Activated CD8-positive, alpha-beta T cell treated with anti-CD3 and anti-CD28 coated beads for 36 hours (primary cell): ENCODE measurements around the gene SLC51B. TPM values are rescaled to one million over a fixed set of nuclear protein-coding genes. Genes with fewer than 3 reads are reported as not detected.

Experiments
- ATAC-seq: fragments of 200-7000 bp; cut with Tn5 transposase; one replicate; pipeline ENCODE4 v1.10.0; 2021; ENCODE audit warnings: mild to moderate bottlenecking, moderate library complexity
- CTCF ChIA-PET: fragments of 350-600 bp; sonication (Branson Sonifier 250); formaldehyde crosslinking; loops from one replicate; lab custom pipeline; 2021; ENCODE audit warnings: antibody characterized with exemption; lab: Charles Lee
- POLR2A ChIA-PET: fragments of 350-600 bp; sonication (Branson Sonifier 250); formaldehyde crosslinking; loops from one replicate; lab custom pipeline; 2021; ENCODE audit warnings: antibody characterized with exemption; lab: Charles Lee
- DNase-seq: peaks from one replicate; pipeline ENCODE4 v3.0.0-alpha.2; 2020
- H3K27ac Mint-ChIP-seq: one replicate; pipeline ENCODE4 v1.8.0; 2021; ENCODE audit warnings: mild to moderate bottlenecking, mixed read lengths
- H3K27me3 Mint-ChIP-seq: one replicate; pipeline ENCODE4 v1.8.0; 2021; ENCODE audit warnings: mixed read lengths
- H3K36me3 Mint-ChIP-seq: one replicate; pipeline ENCODE4 v1.8.0; 2021; ENCODE audit warnings: low read depth, mixed read lengths
- H3K4me1 Mint-ChIP-seq: one replicate; pipeline ENCODE4 v1.8.0; 2021; ENCODE audit warnings: low read depth, mixed read lengths
- H3K4me3 Mint-ChIP-seq: one replicate; pipeline ENCODE4 v1.8.0; 2021; ENCODE audit warnings: mild to moderate bottlenecking, moderate library complexity, mixed read lengths
- H3K9me3 Mint-ChIP-seq: one replicate; pipeline ENCODE4 v1.8.0; 2021; ENCODE audit warnings: mixed read lengths
- CTCF ChIP-seq: fragments of 200-600 bp; IDR thresholded peaks from one replicate; pipeline ENCODE4 v1.8.0; 2022; ENCODE audit warnings: antibody characterized with exemption, mild to moderate bottlenecking
- intact Hi-C: fragments of 100-400 bp; cut with micrococcal nuclease; formaldehyde crosslinking; loops from one replicate; pipeline ENCODE4 v1.10.0; 2022
- total RNA-seq, 2 experiments: library from RNA; stranded (reverse); gene quantifications; one replicate each; pipeline ENCODE4 v1.2.3, GENCODE V29; 2021

SLC51B gene
- total RNA-seq, 2 experiments from 2014 or later: not detected

GRCh38 chr15:65095011-65095746, 50.0 kb downstream of the SLC51B start:
- H3K4me1 Mint-ChIP-seq: no peaks in the 10 kb centered on the region
- no peaks in the 10 kb centered on the region for H3K9me3 Mint-ChIP-seq
- intact Hi-C loops: no loop called here
- H3K4me3 Mint-ChIP-seq: no peak overlapping the region
- no peaks in the 10 kb centered on the region for H3K27me3 Mint-ChIP-seq
- ATAC-seq (no peak), DNase-seq (no peak)
- no peak overlapping the region for H3K27ac Mint-ChIP-seq
- H3K36me3 Mint-ChIP-seq: peaks cover 9% of the 10 kb centered on the region
- ChIA-PET CTCF (interaction anchor here (1.1 to 1.3 kb wide), 5 partner anchors 8 to 61 kb away, joined by 3 to 4 read pairs (median 3); no protein-coding TSS in a partner anchor), POLR2A (interaction anchor here (1.0 kb wide), 1 partner anchor 9 kb away, joined by 3 read pairs; no protein-coding TSS in a partner anchor)
- TF ChIP-seq CTCF: no peak

- no peak for ATAC-seq
- Mint-ChIP-seq H3K36me3 (peaks cover 11% of the 10 kb centered on the region), H3K27me3 (no peaks in the 10 kb centered on the region), H3K27ac (no peak overlapping the region), H3K4me3 (no peak overlapping the region), H3K9me3 (no peaks in the 10 kb centered on the region), H3K4me1 (no peaks in the 10 kb centered on the region)
- intact Hi-C loops: no loop called here
- no peak for TF ChIP-seq CTCF
- CTCF ChIA-PET: interaction anchor here (1.1 to 1.2 kb wide), 4 partner anchors 9 to 62 kb away, joined by 3 to 4 read pairs (median 3); no protein-coding TSS in a partner anchor
- no peak for DNase-seq
- POLR2A ChIA-PET: interaction anchor here (1.0 kb wide), 1 partner anchor 9 kb away, joined by 3 read pairs; no protein-coding TSS in a partner anchor
These were observed 50.5 kb downstream of the SLC51B start for GRCh38 chr15:65095747-65096104.

GRCh38 chr15:65096481-65097385, 51.5 kb downstream of the SLC51B start:
- Mint-ChIP-seq H3K4me1 (no peaks in the 10 kb centered on the region), H3K36me3 (peaks cover 17% of the 10 kb centered on the region), H3K4me3 (no peak overlapping the region), H3K9me3 (no peaks in the 10 kb centered on the region), H3K27ac (no peak overlapping the region), H3K27me3 (no peaks in the 10 kb centered on the region)
- no peak for TF ChIP-seq CTCF
- POLR2A ChIA-PET: interaction anchor here (1.0 kb wide), 1 partner anchor 116 kb away, joined by 4 read pairs; no protein-coding TSS in a partner anchor
- intact Hi-C loops: no loop called here
- CTCF ChIA-PET: no interaction called here
- no peak for ATAC-seq
- DNase-seq: no peak

GRCh38 chr15:65097651-65098263, 52.6 kb downstream of the SLC51B start:
- no peak for DNase-seq
- H3K4me3 Mint-ChIP-seq: no peak overlapping the region
- no peak for ATAC-seq
- intact Hi-C loops: no loop called here
- H3K27ac Mint-ChIP-seq: no peak overlapping the region
- ChIA-PET POLR2A (no interaction called here), CTCF (no interaction called here)
- no peaks in the 10 kb centered on the region for H3K4me1 Mint-ChIP-seq
- TF ChIP-seq CTCF: no peak
- no peaks in the 10 kb centered on the region for H3K9me3 Mint-ChIP-seq
- H3K27me3 Mint-ChIP-seq: no peaks in the 10 kb centered on the region
- H3K36me3 Mint-ChIP-seq: peaks cover 17% of the 10 kb centered on the region
